GM19043 (cell line): ENCODE results near the gene FER.
"Not testable (repeated sequence)": the region's sequence is repeated elsewhere in the genome, so short reads cannot be mapped to it uniquely, and the experiment has no call there.

Experiments used
- ATAC-seq: cut with Tn5 transposase; IDR thresholded peaks from one replicate; pipeline ENCODE4 v1.9.1; 2021; ENCODE audit warnings: low read depth; ENCODE audit not compliant: unreplicated experiment

The FER gene

GRCh38 chr5:108794349-108794748 lies 46.7 kb downstream of the FER start:
- not testable (repeated sequence) for ATAC-seq

- no peak for ATAC-seq
Observed at GRCh38 chr5:108797396-108797795, 49.7 kb downstream of the FER start.

GRCh38 chr5:108797986-108798385 lies 50.3 kb downstream of the FER start:
- no peak for ATAC-seq

GRCh38 chr5:108798513-108799265 lies 51.0 kb downstream of the FER start:
- ATAC-seq: no peak

- no peak for ATAC-seq
Observed at GRCh38 chr5:108801301-108801700, 53.6 kb downstream of the FER start.

- no peak for ATAC-seq
Observed at GRCh38 chr5:108801776-108802175, 54.1 kb downstream of the FER start.

GRCh38 chr5:108810717-108811116 lies 63.0 kb downstream of the FER start:
- ATAC-seq: no peak

- no peak for ATAC-seq
Observed at GRCh38 chr5:108813673-108814072, 66.0 kb downstream of the FER start.

- ATAC-seq: no peak
Observed at GRCh38 chr5:108814551-108814950, 66.9 kb downstream of the FER start.

- peak; percentile 88 for ATAC-seq
Observed at GRCh38 chr5:108818613-108819272, 71.0 kb downstream of the FER start.

- ATAC-seq: no peak
Observed at GRCh38 chr5:108820983-108821382, 73.3 kb downstream of the FER start.

- ATAC-seq: no peak
Observed at GRCh38 chr5:108822211-108822947, 74.7 kb downstream of the FER start.

GRCh38 chr5:108827131-108827530 lies 79.4 kb downstream of the FER start:
- no peak for ATAC-seq

GRCh38 chr5:108830705-108831276 lies 83.1 kb downstream of the FER start:
- ATAC-seq: no peak

- ATAC-seq: no peak
Observed at GRCh38 chr5:108836492-108836891, 88.8 kb downstream of the FER start.

GRCh38 chr5:108842260-108842941 lies 94.7 kb downstream of the FER start:
- not testable (repeated sequence) for ATAC-seq

GRCh38 chr5:108851129-108851528 lies 103.4 kb downstream of the FER start:
- not testable (repeated sequence) for ATAC-seq

- ATAC-seq: no peak
Observed at GRCh38 chr5:108857905-108858304, 110.2 kb downstream of the FER start.

GRCh38 chr5:108858959-108859358 lies 111.3 kb downstream of the FER start:
- peak; percentile 98 for ATAC-seq

GRCh38 chr5:108862211-108862610 lies 114.5 kb downstream of the FER start:
- no peak for ATAC-seq

- ATAC-seq: not testable (repeated sequence)
Observed at GRCh38 chr5:108866097-108866496, 118.4 kb downstream of the FER start.
